GM23338 (cell line): Measurements from ENCODE around the gene C4BPA. TPM values are rescaled to one million over a fixed set of nuclear protein-coding genes. Genes with fewer than 3 reads are reported as not detected.

Experiments
- ATAC-seq: fragments of 200-7000 bp; cut with Tn5 transposase; 3 replicates; pipeline ENCODE4 v1.9.1; 2020
- DNase-seq: peaks from one replicate; pipeline ENCODE4 v3.0.0-alpha.2; 2015; ENCODE audit warnings: low spot score
- H2AFZ ChIP-seq: fragments of 200-600 bp; sonication (generic); 2 replicates; pipeline ENCODE4 v1.8.0; 2016; ENCODE audit warnings: antibody characterized with exemption, mild to moderate bottlenecking, moderate library complexity
- H3F3A ChIP-seq: fragments of 200-600 bp; sonication (generic); replicated peaks from 2 replicates; pipeline ENCODE4 v1.8.0; 2017; ENCODE audit warnings: antibody characterized with exemption, mixed run types, low read depth
- H3K27ac ChIP-seq: fragments of 200-600 bp; sonication (generic); 2 replicates; pipeline ENCODE4 v1.6.1; 2016; ENCODE audit warnings: low read depth
- H3K27me3 ChIP-seq: fragments of 200-600 bp; sonication (generic); 2 replicates; pipeline ENCODE4 v1.8.0; 2016; ENCODE audit warnings: mild to moderate bottlenecking, mixed run types, moderate library complexity; ENCODE audit not compliant: insufficient read depth
- H3K36me3 ChIP-seq: fragments of 200-600 bp; sonication (generic); 2 replicates; pipeline ENCODE4 v1.8.0; 2016; ENCODE audit warnings: mild to moderate bottlenecking; ENCODE audit not compliant: insufficient read depth
- H3K4me1 ChIP-seq: fragments of 200-600 bp; sonication (generic); 2 replicates; pipeline ENCODE4 v1.8.0; 2016; ENCODE audit warnings: mild to moderate bottlenecking, moderate library complexity; ENCODE audit not compliant: insufficient read depth
- H3K4me2 ChIP-seq: fragments of 200-600 bp; sonication (generic); 2 replicates; pipeline ENCODE4 v1.7.1; 2017; ENCODE audit warnings: mixed run types
- H3K4me3 ChIP-seq: fragments of 200-600 bp; sonication (generic); 2 replicates; pipeline ENCODE4 v1.6.1; 2016; ENCODE audit warnings: mixed run types
- H3K79me2 ChIP-seq: fragments of 200-600 bp; sonication (generic); replicated peaks from 2 replicates; pipeline ENCODE4 v1.8.0; 2017; ENCODE audit warnings: mild to moderate bottlenecking; ENCODE audit not compliant: insufficient read depth
- H3K9me2 ChIP-seq: fragments of 200-600 bp; sonication (generic); 2 replicates; pipeline ENCODE4 v1.8.0; 2017; ENCODE audit not compliant: insufficient read depth
- H4K20me1 ChIP-seq: fragments of 200-600 bp; sonication (generic); replicated peaks from 2 replicates; pipeline ENCODE4 v1.8.0; 2017; ENCODE audit warnings: mild to moderate bottlenecking; ENCODE audit not compliant: insufficient read depth
- H3K27ac Mint-ChIP-seq: 2 replicates; pipeline ENCODE4 v1.8.0; 2020; ENCODE audit warnings: inconsistent platforms, mild to moderate bottlenecking, moderate library complexity, mixed read lengths
- H3K27me3 Mint-ChIP-seq: 3 replicates; pipeline ENCODE4 v1.8.0; 2022; ENCODE audit warnings: low read depth, mild to moderate bottlenecking, moderate library complexity, mixed read lengths, inconsistent platforms; ENCODE audit not compliant: insufficient read depth, poor library complexity
- H3K36me3 Mint-ChIP-seq: 3 replicates; pipeline ENCODE4 v1.8.0; 2021; ENCODE audit warnings: low read depth, mild to moderate bottlenecking, inconsistent platforms, moderate library complexity, mixed read lengths
- H3K4me1 Mint-ChIP-seq: 3 replicates; pipeline ENCODE4 v1.8.0; 2020; ENCODE audit warnings: mild to moderate bottlenecking, inconsistent platforms, mixed read lengths
- H3K4me3 Mint-ChIP-seq: 3 replicates; pipeline ENCODE4 v1.8.0; 2021; ENCODE audit warnings: moderate library complexity, mild to moderate bottlenecking, inconsistent platforms, mixed read lengths
- H3K9me3 Mint-ChIP-seq: 3 replicates; pipeline ENCODE4 v1.8.0; 2020; ENCODE audit warnings: moderate library complexity, mild to moderate bottlenecking, inconsistent platforms, mixed read lengths
- EZH2 ChIP-seq: fragments of 200-600 bp; sonication (generic); IDR thresholded peaks from one replicate; pipeline ENCODE4 v1.8.0; 2017; ENCODE audit warnings: antibody characterized with exemption, mild to moderate bottlenecking, low read depth; ENCODE audit not compliant: unreplicated experiment
- REST ChIP-seq: IDR thresholded peaks from one replicate; pipeline ENCODE4 v1.6.1; 2018; ENCODE audit warnings: antibody characterized with exemption; ENCODE audit not compliant: unreplicated experiment
- ZNF331 ChIP-seq: fragments of 250-450 bp; sonication (Bioruptor Pico); IDR thresholded peaks from 2 replicates; pipeline ENCODE4 v1.5.0; 2020; ENCODE audit warnings: low read depth, mild to moderate bottlenecking, moderate library complexity
- ZNF462 ChIP-seq: fragments of 250-450 bp; sonication (Bioruptor Pico); IDR thresholded peaks from 2 replicates; pipeline ENCODE4 v1.5.0; 2020; ENCODE audit warnings: mild to moderate bottlenecking, moderate library complexity
- polyA plus RNA-seq: library from polyadenylated mRNA; unstranded; fragments of >200 nt; fragmentation: Nextera tagmentation; extraction: Ambion mirVana; gene quantifications from 2 replicates; pipeline ENCODE4 v1.2.1, GENCODE V29; 2016
- total RNA-seq: library from RNA; depleted of rRNA; stranded (reverse); fragments of >200 nt; shearing (Covaris generic); gene quantifications from 2 replicates; pipeline ENCODE4 v1.2.3, GENCODE V29; 2014

The C4BPA gene
- total and polyA plus RNA-seq, 2 experiments from 2014 or later = not detected

GRCh38 chr1:207055386-207056001 is 48.5 kb upstream of the C4BPA start:
- Histone ChIP-seq H3K4me3 (no peak overlapping the region), H2AFZ (no peak overlapping the region), H3K27ac (no peak overlapping the region), H3K9me2 (no peaks in the 10 kb centered on the region), H3K36me3 (no peaks in the 10 kb centered on the region; the same call in 1 of the 2 replicates), H3K27me3 (no peaks in the 10 kb centered on the region), H4K20me1 (no peaks in the 10 kb centered on the region; the same call in 1 of the 2 replicates), H3F3A (no peaks in the 10 kb centered on the region), H3K4me1 (0 out of 2 replicates have a peak, but pooled peaks cover 10% of the 10 kb centered on the region), H3K4me2 (no peak overlapping the region), H3K79me2 (peaks cover under 1% of the 10 kb centered on the region)
- peaks cover 32% of the 10 kb centered on the region for H3K4me1 Mint-ChIP-seq
- H3K9me3 Mint-ChIP-seq = no peaks in the 10 kb centered on the region; the same call in 2 of the 3 replicates
- no peaks in the 10 kb centered on the region; the same call in 2 of the 3 replicates for H3K36me3 Mint-ChIP-seq
- DNase-seq (no peak), ATAC-seq (no peak)
- H3K4me3 Mint-ChIP-seq = no peak overlapping the region
- no peak for TF ChIP-seq ZNF462 (CRISPR knock-in tag)
- TF ChIP-seq REST = no peak
- TF ChIP-seq ZNF331 (CRISPR knock-in tag) = no peak
- TF ChIP-seq EZH2 = no peak
- peaks cover 5% of the 10 kb centered on the region for H3K27me3 Mint-ChIP-seq
- H3K27ac Mint-ChIP-seq = no peak overlapping the region
